ENCODE measurements around the gene FNIP2.

DNA sequence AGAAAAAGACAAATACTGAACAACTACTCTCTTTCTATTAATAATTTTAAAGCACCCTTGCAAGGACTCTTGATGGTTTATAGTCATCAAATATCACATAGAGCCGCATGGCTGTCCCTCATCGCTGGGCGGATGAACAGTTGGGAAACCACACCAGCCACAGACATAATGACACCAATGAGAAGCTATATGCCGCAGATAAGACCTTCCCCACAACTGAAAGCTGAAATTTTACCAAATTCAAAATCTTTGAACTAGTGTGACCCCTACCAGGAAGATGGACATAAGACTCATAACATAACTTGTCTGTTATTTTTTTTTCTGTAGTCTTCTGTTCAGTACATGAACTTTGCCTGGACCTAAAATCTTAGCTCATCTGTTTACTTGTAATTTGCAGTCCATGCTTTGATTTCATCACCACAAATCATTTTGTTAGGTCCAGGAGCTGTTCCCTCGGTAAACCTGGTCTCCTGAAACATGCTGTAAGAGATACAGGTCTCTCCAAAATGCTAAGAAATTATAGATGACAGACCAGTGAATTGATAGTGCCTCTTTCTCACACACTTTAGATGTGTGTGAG lies 176.8 kb downstream of the FNIP2 start:
- TF ChIP-seq, protein P1, sequence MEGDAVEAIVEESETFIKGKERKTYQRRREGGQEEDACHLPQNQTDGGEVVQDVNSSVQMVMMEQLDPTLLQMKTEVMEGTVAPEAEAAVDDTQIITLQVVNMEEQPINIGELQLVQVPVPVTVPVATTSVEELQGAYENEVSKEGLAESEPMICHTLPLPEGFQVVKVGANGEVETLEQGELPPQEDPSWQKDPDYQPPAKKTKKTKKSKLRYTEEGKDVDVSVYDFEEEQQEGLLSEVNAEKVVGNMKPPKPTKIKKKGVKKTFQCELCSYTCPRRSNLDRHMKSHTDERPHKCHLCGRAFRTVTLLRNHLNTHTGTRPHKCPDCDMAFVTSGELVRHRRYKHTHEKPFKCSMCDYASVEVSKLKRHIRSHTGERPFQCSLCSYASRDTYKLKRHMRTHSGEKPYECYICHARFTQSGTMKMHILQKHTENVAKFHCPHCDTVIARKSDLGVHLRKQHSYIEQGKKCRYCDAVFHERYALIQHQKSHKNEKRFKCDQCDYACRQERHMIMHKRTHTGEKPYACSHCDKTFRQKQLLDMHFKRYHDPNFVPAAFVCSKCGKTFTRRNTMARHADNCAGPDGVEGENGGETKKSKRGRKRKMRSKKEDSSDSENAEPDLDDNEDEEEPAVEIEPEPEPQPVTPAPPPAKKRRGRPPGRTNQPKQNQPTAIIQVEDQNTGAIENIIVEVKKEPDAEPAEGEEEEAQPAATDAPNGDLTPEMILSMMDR (conservative IDR thresholded peaks at IDR 0.05; ENCODE audit: low read length), result no peak
- TF ChIP-seq EZH2phosphoT487 (IDR thresholded peaks at IDR 0.05; ENCODE audit: borderline replicate concordance, low read depth, low read length), result no peak

Data from OCI-LY7 (cell line).